Smooth muscle cell (in vitro differentiated cells): ENCODE measurements around the gene GPR55. TPM values are rescaled to one million over a fixed set of nuclear protein-coding genes. Genes with fewer than 3 reads are reported as not detected.

Source experiments
- DNase-seq: peaks from one replicate; lab custom pipeline; 2025; ENCODE audit not compliant: unreplicated experiment; lab: John Stamatoyannopoulos, UW
- H2AFZ ChIP-seq: fragments of 200-600 bp; sonication (generic); 2 replicates; pipeline ENCODE4 v1.6.0; 2016; ENCODE audit warnings: antibody characterized with exemption, low read depth, mild to moderate bottlenecking
- H3F3A ChIP-seq: fragments of 200-600 bp; sonication (generic); 2 replicates; pipeline ENCODE4 v1.6.0; 2017; ENCODE audit warnings: antibody characterized with exemption, low read depth
- H3K27ac ChIP-seq: fragments of 200-600 bp; sonication (generic); 2 replicates; pipeline ENCODE4 v1.5.1; 2016; ENCODE audit warnings: low read depth, mild to moderate bottlenecking
- H3K27me3 ChIP-seq: fragments of 200-600 bp; sonication (generic); 2 replicates; pipeline ENCODE4 v1.6.1; 2016; ENCODE audit warnings: low read depth, mild to moderate bottlenecking
- H3K36me3 ChIP-seq: fragments of 200-600 bp; sonication (generic); 2 replicates; pipeline ENCODE4 v1.5.1; 2016; ENCODE audit warnings: low read depth
- H3K4me1 ChIP-seq: fragments of 200-600 bp; sonication (generic); 2 replicates; pipeline ENCODE4 v1.5.1; 2016; ENCODE audit warnings: low read depth
- H3K4me2 ChIP-seq: fragments of 200-600 bp; sonication (generic); 2 replicates; pipeline ENCODE4 v1.6.0; 2016; ENCODE audit warnings: mild to moderate bottlenecking
- H3K4me3 ChIP-seq: fragments of 200-600 bp; sonication (generic); 2 replicates; pipeline ENCODE4 v1.5.1; 2016; ENCODE audit warnings: mild to moderate bottlenecking
- H3K79me2 ChIP-seq: fragments of 200-600 bp; sonication (generic); 2 replicates; pipeline ENCODE4 v1.6.0; 2016; ENCODE audit warnings: low read depth, mild to moderate bottlenecking
- H3K9ac ChIP-seq: fragments of 200-600 bp; sonication (generic); 2 replicates; pipeline ENCODE4 v1.6.0; 2016; ENCODE audit warnings: low read depth
- H3K9me3 ChIP-seq: fragments of 200-600 bp; sonication (generic); replicated peaks from 2 replicates; pipeline ENCODE4 v1.5.1; 2016; ENCODE audit warnings: low read depth
- H4K20me1 ChIP-seq: fragments of 200-600 bp; sonication (generic); 2 replicates; pipeline ENCODE4 v1.6.0; 2016; ENCODE audit warnings: low read depth
- CTCF ChIP-seq: fragments of 200-600 bp; sonication (generic); IDR thresholded peaks from 2 replicates; pipeline ENCODE4 v1.5.1; 2017; ENCODE audit warnings: borderline replicate concordance, mild to moderate bottlenecking, antibody characterized with exemption; ENCODE audit not compliant: insufficient read depth, poor library complexity, severe bottlenecking
- WGBS: methylation state at CpG from one replicate; pipeline ENCODE4 v1.1.7; 2016; ENCODE audit warnings: low lambda C conversion rate; 5-methylcytosine and 5-hydroxymethylcytosine counted together
- polyA plus RNA-seq: library from polyadenylated mRNA; unstranded; fragments of >200 nt; fragmentation: Nextera tagmentation; extraction: Ambion mirVana; gene quantifications from 2 replicates; pipeline ENCODE4 v1.2.1, GENCODE V29; 2016
- total RNA-seq: library from RNA; depleted of rRNA; stranded (reverse); fragments of >200 nt; gene quantifications from 2 replicates; pipeline ENCODE4 v1.2.3, GENCODE V29; 2014

The GPR55 gene
- total and polyA plus RNA-seq, 2 experiments from 2014 or later: not detected

DNA sequence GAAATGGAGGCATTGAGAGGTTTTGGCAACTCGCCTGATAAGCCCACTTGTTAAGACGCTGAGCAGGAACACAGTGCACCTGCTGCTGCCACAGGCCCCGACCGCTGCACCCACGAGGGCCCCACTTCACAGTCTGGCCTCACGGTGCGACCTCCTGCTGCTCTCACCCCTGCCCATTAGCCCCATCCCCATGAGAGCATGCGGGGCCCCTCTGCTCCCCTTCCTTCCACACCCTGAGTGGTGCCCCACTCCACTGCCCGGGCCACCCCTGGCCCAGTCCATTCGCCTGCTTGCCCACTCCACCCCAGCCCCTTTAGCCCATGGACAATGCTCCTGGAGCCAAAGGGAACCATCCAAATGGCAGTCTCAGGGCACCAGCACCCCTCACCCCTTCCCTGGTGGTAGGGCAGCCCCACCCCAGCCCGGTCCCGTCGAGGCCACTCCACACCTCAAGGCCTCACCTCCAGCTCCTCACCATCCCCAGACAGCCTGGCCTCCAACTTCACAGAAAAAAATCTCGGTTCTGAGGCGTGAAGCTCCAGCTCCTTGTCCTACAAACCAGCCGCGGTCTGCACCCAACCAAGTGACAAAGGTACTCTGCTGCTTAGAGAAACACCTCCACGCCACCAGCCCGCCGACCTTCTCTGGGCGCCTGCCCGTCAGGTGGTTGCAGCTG lies 6.7 kb upstream of the GPR55 start:
- no peak overlapping the region for H3K4me2 ChIP-seq
- no peak overlapping the region for H3K4me3 ChIP-seq
- no peak for TF ChIP-seq CTCF
- no peak for DNase-seq
- no peak overlapping the region for H2AFZ ChIP-seq
- H3K36me3 ChIP-seq: no peaks in the 10 kb centered on the region
- H3K79me2 ChIP-seq: no peaks in the 10 kb centered on the region
- no peaks in the 10 kb centered on the region for H3F3A ChIP-seq
- H3K27ac ChIP-seq: no peak overlapping the region
- H3K4me1 ChIP-seq: no peaks in the 10 kb centered on the region
- H4K20me1 ChIP-seq: no peaks in the 10 kb centered on the region
- H3K27me3 ChIP-seq: no peaks in the 10 kb centered on the region
- no peaks in the 10 kb centered on the region for H3K9me3 ChIP-seq
- no peak overlapping the region for H3K9ac ChIP-seq
- 93% methylated on average over 19 of the region's 22 CpGs for WGBS

GRCh38 chr2:230930928-230931555 lies 6.0 kb upstream of the GPR55 start:
- DNase-seq: no peak
- no peaks in the 10 kb centered on the region for H3K79me2 ChIP-seq

GRCh38 chr2:230930149-230930780 lies 5.2 kb upstream of the GPR55 start:
- H3F3A ChIP-seq: no peaks in the 10 kb centered on the region
- no peak overlapping the region for H3K4me2 ChIP-seq
- H4K20me1 ChIP-seq: no peaks in the 10 kb centered on the region
- H2AFZ ChIP-seq: no peak overlapping the region
- 90% methylated on average over 7 of the region's 7 CpGs for WGBS
- no peaks in the 10 kb centered on the region for H3K4me1 ChIP-seq
- no peak for TF ChIP-seq CTCF
- no peak overlapping the region for H3K4me3 ChIP-seq
- no peak overlapping the region for H3K9ac ChIP-seq
- H3K36me3 ChIP-seq: no peaks in the 10 kb centered on the region
- no peaks in the 10 kb centered on the region for H3K27me3 ChIP-seq
- H3K27ac ChIP-seq: no peak overlapping the region
- H3K9me3 ChIP-seq: no peaks in the 10 kb centered on the region
- no peaks in the 10 kb centered on the region for H3K79me2 ChIP-seq
- no peak for DNase-seq

More at GRCh38 chr2:230930928-230931555, 6.0 kb upstream of the GPR55 start:
- WGBS: 94% methylated on average over 10 of the region's 10 CpGs
- Histone ChIP-seq H3K9ac (no peak overlapping the region), H4K20me1 (no peaks in the 10 kb centered on the region), H3K4me3 (no peak overlapping the region), H3K36me3 (no peaks in the 10 kb centered on the region), H3K27me3 (no peaks in the 10 kb centered on the region), H2AFZ (no peak overlapping the region), H3K27ac (no peak overlapping the region), H3K4me2 (no peak overlapping the region), H3K4me1 (no peaks in the 10 kb centered on the region), H3F3A (no peaks in the 10 kb centered on the region), H3K9me3 (no peaks in the 10 kb centered on the region)
- no peak for TF ChIP-seq CTCF
